ENCODE measurements around the gene MYO9A.
A peak's percentile ranks its signal among the peaks of the same experiment; 100 is the strongest.

The MYO9A gene

DNA sequence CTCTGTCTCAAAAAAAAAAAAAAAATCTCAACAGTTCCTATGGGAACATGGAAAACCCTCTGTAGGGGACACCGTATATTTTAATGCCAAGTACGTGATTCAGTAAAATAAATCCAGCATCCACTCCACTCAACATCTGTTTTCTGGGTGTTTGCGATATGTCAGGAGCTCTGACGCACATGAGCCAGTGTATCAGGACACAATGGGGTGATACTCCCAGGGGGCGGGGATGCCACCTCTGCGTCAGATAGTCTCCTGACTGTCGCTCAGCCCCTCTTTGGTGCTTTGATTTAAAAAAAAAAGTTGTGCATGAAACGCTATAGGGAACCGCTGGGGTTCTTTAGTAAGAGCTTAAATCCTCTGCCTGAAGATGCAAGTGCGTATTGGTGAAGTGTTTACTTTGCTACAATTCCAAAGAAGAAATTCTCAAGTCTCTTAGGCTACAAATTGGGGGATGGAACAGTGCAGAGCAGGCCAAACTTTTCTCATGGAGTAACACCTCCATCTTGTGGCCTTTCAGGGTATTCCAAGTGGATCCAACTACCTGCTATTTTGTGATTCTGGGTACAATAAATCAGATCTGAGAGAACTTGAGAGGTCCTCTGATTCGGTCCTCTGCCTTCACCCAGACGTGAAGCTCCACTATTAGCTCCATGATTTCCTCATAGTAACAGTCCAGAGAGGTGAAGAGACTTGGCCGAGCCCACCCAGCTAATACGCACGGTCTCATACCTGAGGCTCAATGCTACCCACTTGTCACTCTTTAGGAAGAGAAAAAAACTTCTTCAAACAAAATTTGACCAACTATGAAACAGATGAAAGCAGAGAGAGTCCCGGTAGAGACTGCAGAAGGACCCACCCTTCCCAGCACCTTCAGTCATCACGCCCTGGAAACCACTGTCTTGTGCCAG lies 316.9 kb downstream of the MYO9A start:
- Histone ChIP-seq H3K4me3 (replicated peaks; ENCODE audit: insufficient read depth, low read length) (no peak overlapping the region), H3K27me3 (ENCODE audit: insufficient read depth, poor library complexity, severe bottlenecking) (no peaks in the 10 kb centered on the region), H3K27ac (replicated peaks) (no peak overlapping the region)
- no peak for TF ChIP-seq POLR2AphosphoS5 (IDR thresholded peaks at IDR 0.05; ENCODE audit: low read depth)
- TF ChIP-seq, protein P1, sequence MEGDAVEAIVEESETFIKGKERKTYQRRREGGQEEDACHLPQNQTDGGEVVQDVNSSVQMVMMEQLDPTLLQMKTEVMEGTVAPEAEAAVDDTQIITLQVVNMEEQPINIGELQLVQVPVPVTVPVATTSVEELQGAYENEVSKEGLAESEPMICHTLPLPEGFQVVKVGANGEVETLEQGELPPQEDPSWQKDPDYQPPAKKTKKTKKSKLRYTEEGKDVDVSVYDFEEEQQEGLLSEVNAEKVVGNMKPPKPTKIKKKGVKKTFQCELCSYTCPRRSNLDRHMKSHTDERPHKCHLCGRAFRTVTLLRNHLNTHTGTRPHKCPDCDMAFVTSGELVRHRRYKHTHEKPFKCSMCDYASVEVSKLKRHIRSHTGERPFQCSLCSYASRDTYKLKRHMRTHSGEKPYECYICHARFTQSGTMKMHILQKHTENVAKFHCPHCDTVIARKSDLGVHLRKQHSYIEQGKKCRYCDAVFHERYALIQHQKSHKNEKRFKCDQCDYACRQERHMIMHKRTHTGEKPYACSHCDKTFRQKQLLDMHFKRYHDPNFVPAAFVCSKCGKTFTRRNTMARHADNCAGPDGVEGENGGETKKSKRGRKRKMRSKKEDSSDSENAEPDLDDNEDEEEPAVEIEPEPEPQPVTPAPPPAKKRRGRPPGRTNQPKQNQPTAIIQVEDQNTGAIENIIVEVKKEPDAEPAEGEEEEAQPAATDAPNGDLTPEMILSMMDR (IDR thresholded peaks at IDR 0.05; ENCODE audit: insufficient read depth, low read length): peak; percentile 59
- peak; percentile 4 to 29 for DNase-seq (ENCODE audit: low read depth in 1 of 2, low spot score in 1 of 2)

DNA sequence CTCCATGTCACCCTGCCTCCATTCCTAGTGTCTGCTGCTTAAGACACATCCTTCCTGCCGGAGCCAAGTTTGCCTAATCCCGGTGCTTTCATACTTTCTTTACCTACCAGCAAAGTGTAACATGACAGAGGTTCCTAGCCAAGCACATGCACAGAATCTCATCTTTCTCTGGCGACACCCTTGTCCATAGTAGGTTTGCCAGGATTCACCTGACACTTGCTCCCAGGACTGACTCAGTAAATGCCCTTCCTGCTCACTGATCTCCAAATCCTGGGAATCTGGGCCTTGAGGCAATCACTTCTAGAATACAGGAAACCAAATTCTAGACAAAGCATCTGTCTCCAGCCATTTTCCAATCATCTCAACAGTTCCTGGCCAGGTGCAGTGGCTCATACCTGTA lies 317.8 kb downstream of the MYO9A start:
- no peak overlapping the region for H3K27ac ChIP-seq (replicated peaks)
- no peaks in the 10 kb centered on the region for H3K27me3 ChIP-seq (ENCODE audit: insufficient read depth, poor library complexity, severe bottlenecking)
- no peak for TF ChIP-seq GABPA (IDR thresholded peaks at IDR 0.05; ENCODE audit: low read depth)
- no peak overlapping the region for H3K4me3 ChIP-seq (replicated peaks; ENCODE audit: insufficient read depth, low read length)
- no peak for DNase-seq (ENCODE audit: low read depth in 1 of 2, low spot score in 1 of 2)

DNA sequence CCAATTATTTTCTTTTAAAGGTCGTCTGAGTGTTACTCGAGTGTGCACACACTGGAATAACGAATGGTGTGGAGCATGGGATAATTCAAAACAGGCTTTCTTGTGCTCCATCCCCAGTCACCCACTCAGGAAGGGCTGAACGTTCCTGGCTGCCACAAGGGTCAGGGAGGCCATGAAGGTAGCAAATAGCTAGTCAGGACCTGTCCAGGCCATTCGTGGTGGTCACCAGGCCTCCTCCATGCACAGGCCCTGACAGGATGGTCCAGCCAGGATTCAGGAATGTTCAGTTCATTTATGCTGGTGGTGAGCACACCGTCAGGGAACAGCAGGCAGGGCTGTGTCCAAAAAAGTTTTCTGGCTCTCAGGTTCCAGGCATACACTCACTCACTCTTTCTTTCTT lies 319.3 kb downstream of the MYO9A start:
- Histone ChIP-seq H3K27ac (replicated peaks) (no peak overlapping the region), H3K4me3 (replicated peaks; ENCODE audit: insufficient read depth, low read length) (no peak overlapping the region), H3K27me3 (ENCODE audit: insufficient read depth, poor library complexity, severe bottlenecking) (no peaks in the 10 kb centered on the region)
- no peak for DNase-seq (ENCODE audit: low read depth in 1 of 2, low spot score in 1 of 2)
- TF ChIP-seq, protein P2, sequence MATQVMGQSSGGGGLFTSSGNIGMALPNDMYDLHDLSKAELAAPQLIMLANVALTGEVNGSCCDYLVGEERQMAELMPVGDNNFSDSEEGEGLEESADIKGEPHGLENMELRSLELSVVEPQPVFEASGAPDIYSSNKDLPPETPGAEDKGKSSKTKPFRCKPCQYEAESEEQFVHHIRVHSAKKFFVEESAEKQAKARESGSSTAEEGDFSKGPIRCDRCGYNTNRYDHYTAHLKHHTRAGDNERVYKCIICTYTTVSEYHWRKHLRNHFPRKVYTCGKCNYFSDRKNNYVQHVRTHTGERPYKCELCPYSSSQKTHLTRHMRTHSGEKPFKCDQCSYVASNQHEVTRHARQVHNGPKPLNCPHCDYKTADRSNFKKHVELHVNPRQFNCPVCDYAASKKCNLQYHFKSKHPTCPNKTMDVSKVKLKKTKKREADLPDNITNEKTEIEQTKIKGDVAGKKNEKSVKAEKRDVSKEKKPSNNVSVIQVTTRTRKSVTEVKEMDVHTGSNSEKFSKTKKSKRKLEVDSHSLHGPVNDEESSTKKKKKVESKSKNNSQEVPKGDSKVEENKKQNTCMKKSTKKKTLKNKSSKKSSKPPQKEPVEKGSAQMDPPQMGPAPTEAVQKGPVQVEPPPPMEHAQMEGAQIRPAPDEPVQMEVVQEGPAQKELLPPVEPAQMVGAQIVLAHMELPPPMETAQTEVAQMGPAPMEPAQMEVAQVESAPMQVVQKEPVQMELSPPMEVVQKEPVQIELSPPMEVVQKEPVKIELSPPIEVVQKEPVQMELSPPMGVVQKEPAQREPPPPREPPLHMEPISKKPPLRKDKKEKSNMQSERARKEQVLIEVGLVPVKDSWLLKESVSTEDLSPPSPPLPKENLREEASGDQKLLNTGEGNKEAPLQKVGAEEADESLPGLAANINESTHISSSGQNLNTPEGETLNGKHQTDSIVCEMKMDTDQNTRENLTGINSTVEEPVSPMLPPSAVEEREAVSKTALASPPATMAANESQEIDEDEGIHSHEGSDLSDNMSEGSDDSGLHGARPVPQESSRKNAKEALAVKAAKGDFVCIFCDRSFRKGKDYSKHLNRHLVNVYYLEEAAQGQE (IDR thresholded peaks at IDR 0.05; ENCODE audit: insufficient replicate concordance, low read depth): no peak
- TF ChIP-seq SPI1 (IDR thresholded peaks at IDR 0.05; ENCODE audit: borderline replicate concordance, low read depth) (no peak), POLR2AphosphoS5 (IDR thresholded peaks at IDR 0.05; ENCODE audit: low read depth) (no peak), GABPA (IDR thresholded peaks at IDR 0.05; ENCODE audit: low read depth) (no peak)
- TF ChIP-seq, protein P1 (IDR thresholded peaks at IDR 0.05; ENCODE audit: insufficient read depth, low read length): no peak

DNA sequence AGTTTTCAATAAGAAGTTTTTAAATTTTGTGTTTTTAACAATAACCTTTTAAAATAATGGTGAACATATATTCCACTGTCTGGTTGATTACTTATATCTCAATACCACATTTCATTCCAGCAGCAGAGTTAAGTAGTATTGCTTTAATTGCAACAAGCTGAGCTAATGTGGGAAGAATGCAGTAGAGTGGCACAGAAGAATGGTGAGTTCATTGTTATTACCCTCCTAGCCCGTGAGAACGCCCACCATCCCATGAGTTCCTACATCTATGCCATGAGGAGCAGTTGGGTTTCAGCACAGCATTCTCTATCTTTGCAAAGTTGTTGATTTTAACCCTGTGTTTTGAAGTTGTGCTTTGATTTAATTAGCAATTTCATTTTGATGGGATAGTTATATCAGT lies 325.4 kb downstream of the MYO9A start:
- no peak overlapping the region for H3K27ac ChIP-seq (replicated peaks)
- H3K4me3 ChIP-seq (replicated peaks; ENCODE audit: insufficient read depth, low read length): no peak overlapping the region
- no peaks in the 10 kb centered on the region for H3K27me3 ChIP-seq (ENCODE audit: insufficient read depth, poor library complexity, severe bottlenecking)
- DNase-seq (ENCODE audit: low read depth in 1 of 2, low spot score in 1 of 2): no peak
- no peak for TF ChIP-seq GABPA (IDR thresholded peaks at IDR 0.05; ENCODE audit: low read depth)
- TF ChIP-seq, protein P1 (IDR thresholded peaks at IDR 0.05; ENCODE audit: insufficient read depth, low read length): no peak
- TF ChIP-seq, protein P2 (IDR thresholded peaks at IDR 0.05; ENCODE audit: insufficient replicate concordance, low read depth): no peak
- no peak for TF ChIP-seq POLR2AphosphoS5 (IDR thresholded peaks at IDR 0.05; ENCODE audit: low read depth)
- TF ChIP-seq SPI1 (IDR thresholded peaks at IDR 0.05; ENCODE audit: borderline replicate concordance, low read depth): no peak
